Fibroblast of lung (primary cell): ENCODE measurements around the gene C1orf232.

ENCODE experiments used
- EZH2 ChIP-seq: IDR thresholded peaks from 2 replicates; pipeline ENCODE4 v1.5.1; 2012; ENCODE audit warnings: low read length, control low read depth, mild to moderate bottlenecking; ENCODE audit errors: missing control alignments
- TF ChIP-seq, protein P1 (sequence below), 2 donors: IDR thresholded peaks in 1 of 2; conservative IDR thresholded peaks in 1 of 2; 1 replicate in 1 of 2; 2 replicates in 1 of 2; pipeline ENCODE4 v1.5.1; 2011 to 2012; ENCODE audit warnings: low read length in 2 of 2, control low read depth in 1 of 2, inconsistent platforms in 1 of 2, low read depth in 1 of 2, mild to moderate bottlenecking in 1 of 2

GRCh38 chr1:26168410-26169197, at the start of gene C1orf232:
- TF ChIP-seq, protein P1, sequence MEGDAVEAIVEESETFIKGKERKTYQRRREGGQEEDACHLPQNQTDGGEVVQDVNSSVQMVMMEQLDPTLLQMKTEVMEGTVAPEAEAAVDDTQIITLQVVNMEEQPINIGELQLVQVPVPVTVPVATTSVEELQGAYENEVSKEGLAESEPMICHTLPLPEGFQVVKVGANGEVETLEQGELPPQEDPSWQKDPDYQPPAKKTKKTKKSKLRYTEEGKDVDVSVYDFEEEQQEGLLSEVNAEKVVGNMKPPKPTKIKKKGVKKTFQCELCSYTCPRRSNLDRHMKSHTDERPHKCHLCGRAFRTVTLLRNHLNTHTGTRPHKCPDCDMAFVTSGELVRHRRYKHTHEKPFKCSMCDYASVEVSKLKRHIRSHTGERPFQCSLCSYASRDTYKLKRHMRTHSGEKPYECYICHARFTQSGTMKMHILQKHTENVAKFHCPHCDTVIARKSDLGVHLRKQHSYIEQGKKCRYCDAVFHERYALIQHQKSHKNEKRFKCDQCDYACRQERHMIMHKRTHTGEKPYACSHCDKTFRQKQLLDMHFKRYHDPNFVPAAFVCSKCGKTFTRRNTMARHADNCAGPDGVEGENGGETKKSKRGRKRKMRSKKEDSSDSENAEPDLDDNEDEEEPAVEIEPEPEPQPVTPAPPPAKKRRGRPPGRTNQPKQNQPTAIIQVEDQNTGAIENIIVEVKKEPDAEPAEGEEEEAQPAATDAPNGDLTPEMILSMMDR (conservative IDR thresholded peaks at IDR 0.05 in 1 of 2, IDR thresholded peaks at IDR 0.05 in 1 of 2; ENCODE audit: low read depth in 1 of 2, low read length in 2 of 2), result no peak
- no peak for TF ChIP-seq EZH2
